Hematopoietic multipotent progenitor cell treated with erythropoietin and hydrocortisone succinate and interleukin-3 and kit ligand, for 6 days (in vitro differentiated cells): ENCODE results near the gene KRTAP5-5.
"Not testable (repeated sequence)": the region's sequence is repeated elsewhere in the genome, so short reads cannot be mapped to it uniquely, and the experiment has no call there.

ENCODE experiments used
- DNase-seq: peaks from one replicate; pipeline ENCODE4 v3.0.0-alpha.2; 2015

Gene KRTAP5-5

DNA sequence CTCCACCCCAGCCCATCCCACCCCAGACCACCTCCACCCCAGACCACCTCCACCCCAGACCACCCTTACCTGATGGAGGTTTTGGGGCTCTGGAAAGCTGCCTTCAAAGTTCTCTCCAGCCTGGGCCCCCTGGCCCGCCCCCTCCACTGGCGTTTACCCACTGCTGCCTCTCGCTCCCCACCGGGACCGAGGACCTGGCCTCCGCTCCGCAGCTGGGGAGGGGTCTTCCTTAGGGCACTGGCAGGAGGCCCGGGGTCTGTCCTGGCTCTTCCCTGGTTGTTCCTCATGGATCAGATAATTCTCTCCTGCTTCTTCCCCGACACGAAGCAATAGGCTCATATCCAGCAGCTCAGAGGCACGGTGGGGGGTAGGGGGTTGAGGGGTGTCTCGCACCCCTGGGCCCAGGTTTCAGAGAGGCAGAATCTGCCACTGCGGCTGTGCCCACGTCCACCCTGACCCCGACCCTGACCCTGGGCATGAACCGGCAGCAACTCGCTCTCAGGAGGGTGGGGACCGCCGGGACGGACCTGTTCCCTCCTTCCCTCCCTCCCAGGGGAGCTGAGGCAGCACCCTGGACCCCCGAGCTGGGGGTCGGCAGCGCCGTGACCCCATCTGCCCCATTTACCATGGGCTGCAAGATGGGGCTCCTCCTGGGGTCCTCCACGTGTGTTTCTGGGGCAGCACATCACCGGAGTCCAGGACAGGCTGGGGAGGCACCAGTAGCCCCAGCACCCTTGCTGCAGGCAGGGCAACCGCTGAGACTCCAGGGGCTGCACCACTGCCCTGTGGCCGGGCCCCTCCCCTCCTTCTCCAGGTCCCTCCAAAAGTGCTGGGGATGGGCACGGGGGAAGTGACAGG, 12.9 kb downstream of the KRTAP5-5 start:
- DNase-seq = no peak

DNA sequence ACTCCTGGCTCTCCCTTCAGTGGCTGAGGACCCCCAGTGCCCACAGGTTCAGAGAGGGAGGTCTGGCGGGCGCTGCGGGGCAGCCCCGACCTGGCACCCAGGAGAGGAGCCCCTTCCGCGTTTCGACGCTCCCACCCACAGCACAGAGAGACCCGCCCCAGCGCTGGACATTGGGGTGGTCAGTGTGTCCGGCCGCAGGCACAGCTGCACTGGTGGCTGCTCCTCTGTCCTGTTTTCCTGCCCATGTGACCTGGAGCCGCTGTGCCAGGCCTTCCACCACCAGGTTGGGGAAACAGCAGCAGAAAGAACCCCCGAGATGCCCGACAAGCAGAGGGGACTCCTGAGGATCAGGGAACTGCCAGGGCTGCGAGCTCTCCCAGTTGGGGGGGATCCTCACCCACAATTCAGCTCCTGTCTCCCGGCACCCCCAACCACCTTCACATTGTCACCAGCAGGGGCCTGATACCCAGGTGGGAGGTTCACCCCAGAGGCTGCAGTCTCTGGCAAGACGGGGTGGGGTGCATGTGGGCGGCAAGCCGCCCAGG, 13.6 kb downstream of the KRTAP5-5 start:
- no peak for DNase-seq

DNA sequence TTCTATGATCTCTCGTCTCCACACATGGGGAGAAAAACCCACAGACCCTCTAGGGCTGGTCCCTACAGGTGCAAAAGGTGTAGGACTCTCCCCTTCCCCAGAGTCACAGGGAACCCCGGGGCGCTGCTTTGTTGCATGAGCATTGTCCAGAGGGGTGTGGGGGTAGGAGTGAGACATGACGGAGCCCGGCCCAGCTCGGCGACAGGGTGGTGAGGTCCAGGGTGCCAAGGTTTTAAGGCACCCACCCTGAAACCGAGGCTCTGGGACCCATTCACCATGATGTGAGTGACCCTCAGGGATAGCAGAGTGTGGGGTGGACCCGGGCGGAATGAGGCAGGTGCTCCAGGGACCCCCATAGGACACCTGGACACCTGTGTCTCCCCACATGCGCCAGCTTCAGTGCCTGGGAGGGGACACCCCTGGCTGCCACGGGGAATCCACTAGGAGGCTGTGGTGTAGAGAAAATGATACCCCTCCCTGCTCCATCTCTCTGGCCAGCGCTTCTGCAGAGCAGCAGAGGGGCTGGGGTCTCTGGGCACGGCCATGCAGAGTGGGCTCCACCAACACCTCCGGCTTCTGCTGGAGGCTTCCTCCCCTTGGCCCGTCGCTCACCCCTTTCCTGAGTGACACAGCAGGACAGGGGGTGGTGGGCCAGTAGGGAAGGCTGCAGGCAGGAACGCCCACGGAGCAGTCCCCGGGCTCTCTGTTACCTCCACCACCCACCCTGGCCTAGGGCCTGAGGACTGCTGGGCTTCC, 15.2 kb downstream of the KRTAP5-5 start:
- no peak for DNase-seq

DNA sequence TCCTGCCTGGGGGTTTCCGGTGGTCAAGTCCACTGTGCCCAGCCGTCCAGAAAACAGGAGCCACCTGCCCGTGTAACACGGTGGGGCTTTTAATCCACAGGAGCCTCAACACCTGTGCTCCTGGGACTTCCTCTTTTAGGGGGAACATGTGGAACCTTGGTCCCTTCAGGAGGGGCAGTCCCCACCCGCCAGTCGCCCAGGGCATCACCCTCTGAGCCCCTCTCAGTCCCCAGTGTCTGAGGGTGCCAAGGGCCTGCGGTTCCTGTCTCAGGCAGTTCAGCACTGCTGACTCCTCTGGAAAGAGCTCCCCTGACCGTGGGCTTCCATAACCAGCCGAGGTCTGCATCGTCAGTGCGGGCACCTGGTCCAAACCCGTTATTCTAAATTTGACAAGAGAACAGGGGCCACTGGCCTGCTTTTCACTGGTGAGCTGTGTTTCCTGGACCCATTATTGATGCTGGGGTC, 15.8 kb downstream of the KRTAP5-5 start:
- DNase-seq = no peak

DNA sequence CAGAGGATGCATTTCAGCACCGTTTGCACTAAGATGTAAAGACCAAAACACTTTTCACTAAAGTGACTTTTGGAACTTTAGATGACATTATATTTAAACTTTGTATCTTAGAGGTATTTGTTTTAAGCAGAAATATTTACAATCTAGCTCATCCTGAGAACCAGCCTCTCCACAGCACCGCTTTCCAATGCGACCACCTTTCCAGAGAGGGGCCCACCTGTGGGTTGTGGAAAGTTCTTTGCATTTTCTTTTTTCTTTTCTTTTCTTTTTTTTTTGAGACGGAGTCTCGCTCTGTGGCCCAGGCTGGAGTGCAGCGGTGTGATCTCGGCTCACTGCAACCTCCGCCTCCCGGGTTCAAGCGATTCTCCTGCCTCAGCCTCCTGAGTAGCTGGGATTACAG, 17.0 kb downstream of the KRTAP5-5 start:
- not testable (repeated sequence) for DNase-seq

DNA sequence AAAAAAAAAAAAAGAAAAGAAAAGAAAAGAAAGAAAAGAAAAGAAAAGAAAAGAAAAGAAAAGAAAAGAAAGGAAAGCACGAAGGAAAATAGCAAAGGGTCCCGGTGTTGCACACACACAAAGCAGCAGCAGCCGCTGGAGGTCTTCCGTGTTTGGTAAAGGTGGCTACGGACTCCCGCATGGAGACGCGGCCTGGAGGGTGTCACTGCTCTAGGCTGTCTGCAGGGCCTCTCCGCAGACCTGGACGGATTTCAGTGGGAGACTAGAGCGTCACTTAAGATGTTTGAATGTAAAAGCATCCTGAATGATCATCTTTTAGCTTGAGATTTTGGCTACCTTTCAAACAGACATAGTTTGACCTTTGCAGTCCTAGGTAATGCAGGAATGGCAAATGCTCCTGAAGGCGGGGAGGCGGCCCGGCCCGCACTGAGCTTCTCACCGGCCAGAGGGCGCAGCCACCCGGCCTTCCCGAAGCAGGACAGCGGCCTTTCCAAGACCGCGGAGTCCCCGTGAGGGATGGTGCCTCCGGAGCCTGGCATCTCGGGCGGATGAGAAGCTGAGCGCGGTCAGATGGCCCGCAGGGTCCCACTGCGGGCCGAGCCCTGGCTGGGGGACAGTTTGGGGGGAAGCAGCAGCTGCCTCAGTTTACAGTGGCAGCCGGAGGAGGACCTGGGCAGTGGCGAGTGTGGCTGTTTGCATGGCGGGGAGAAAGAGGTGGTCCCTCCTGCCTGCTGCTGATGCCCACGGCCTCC, 18.5 kb downstream of the KRTAP5-5 start:
- no peak for DNase-seq

DNA sequence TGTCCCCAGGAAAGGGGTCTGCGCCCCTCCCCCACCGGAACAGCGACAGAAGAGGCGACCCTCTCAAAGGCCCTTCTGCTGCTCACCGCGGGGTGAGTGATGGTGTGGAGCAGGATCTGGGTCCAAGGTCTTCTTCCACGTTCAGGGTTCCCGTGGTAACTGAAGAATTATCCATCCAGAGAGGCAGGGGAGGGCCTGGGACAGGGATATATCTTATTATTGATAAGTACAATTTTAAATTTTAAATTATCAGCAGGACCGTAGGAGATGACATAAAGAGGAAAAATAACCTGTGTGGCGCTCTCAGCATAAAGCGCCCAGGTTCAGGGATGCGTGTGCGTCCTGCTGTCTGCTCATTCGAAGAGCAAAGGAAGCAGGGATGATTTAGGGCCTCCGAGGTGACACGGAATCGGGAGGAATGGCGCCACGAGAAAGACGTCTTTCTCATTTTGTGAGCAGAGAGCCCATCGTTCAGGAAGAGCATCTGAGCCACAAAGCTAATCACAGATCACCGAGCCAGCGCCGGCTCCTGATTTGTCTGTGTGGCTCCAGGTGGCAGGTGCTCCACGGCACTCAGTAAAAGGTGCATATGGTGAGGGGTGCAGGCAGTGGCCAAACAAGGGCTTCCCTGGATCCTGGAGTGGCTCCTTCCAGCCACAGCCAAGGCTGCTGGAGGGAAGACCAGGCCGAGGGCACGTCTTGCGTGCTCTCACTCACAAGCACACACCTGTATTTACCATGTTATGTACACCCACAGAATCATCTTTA, 19.3 kb downstream of the KRTAP5-5 start:
- no peak for DNase-seq

DNA sequence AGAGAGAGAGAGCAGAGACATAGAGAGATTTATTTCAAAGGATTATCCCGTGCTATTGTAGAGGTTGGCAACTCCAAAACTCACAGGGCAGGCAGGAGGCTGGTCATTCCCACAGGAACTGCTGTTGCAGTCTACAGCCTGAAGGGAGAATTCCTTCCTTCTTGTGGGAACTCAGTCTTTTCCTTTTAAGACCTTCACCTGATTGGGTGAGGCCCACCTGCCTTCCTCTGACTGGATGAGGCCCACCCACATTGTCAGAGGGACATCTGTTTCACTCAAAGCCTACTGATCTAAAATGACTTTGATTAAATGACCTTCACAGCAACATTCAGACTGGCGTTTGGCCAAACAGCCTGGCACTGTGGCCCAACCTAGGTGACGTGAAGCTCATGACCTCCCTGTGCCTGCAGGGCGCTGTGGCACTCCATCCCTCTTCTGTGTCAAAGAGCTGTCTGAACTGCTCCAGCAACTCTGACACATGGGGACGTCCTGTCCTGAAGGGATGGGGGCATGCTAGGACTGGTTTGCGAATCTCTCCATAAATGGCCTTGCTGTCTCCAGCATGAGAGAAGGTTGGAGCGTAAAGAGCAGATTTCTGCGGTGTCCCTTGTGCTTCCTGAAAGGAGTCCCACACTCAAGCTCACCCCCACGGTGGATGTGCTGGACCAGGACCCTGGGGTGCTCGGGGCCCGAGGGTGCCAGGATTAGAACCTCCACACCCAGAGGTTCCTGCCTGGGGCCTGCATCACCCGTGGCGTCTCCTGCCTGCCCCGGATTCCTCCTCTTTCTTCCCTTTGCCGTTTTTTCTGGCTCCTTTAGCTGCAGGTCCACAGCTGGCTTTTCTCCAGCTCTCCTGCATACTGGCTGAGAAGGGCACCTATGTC, 20.7 kb downstream of the KRTAP5-5 start:
- DNase-seq = no peak

DNA sequence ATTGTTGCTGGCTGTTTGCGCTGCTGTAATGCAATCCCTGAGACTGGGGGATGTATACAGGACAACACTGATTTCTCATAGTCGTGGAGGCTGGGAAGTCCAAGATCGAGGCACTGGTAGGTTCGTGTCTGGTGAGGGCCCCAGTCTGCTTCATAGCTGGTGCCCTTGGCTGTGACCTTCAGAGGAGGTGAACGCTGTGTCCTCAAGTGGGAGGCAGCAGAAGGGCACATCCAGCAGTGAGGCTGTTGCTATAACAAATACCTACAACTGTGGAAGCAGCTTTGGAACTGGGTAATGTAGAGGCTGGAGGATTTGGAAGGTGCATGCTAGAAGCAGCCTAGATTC, 21.3 kb downstream of the KRTAP5-5 start:
- DNase-seq = no peak

DNA sequence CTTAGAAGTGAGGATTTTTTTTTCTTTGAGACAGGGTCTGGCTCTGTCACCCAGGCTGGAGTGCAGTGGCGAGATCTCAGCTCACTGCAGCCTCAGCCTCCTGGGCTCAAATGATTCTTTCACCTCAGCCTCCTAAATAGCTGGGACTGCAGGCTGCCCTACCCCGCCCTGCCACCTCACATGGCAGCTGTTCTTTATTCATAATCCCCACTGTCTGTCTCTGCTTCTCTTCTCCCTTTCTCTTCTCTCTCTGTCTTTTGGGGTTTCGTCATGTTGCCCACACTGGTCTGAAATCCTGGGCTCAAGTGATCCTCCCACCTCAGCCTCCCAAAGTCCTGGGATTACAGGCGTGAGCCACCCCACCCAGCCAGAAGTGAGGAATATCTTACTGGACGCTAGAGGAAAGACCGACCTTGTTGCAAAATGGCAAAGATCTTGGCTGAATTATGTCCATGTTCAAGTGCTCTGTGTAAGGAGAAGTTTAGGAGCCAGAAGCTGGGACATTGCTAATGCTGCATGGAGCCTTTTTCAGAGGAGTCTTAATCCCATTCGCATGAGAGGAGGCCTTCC, 21.9 kb downstream of the KRTAP5-5 start:
- no peak for DNase-seq

DNA sequence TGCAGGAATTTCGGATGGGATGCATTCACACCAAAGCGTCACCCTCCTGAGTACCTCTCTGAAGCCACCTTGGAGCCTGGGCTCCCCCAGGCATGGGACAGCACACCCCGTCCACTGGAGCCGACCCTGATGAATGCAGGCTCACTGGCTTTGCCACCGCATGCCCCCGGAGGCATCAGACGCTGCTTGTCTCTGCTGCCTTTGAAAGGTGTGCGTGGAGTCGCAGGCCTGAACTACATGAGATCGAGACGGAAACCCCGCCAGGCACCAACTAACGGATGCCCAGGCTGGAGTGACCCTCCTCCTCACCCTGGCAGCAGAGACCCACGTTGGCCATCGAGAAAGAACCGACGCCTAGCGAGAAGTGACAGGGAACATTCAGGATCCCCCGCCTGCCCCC, 22.5 kb downstream of the KRTAP5-5 start:
- DNase-seq = no peak

DNA sequence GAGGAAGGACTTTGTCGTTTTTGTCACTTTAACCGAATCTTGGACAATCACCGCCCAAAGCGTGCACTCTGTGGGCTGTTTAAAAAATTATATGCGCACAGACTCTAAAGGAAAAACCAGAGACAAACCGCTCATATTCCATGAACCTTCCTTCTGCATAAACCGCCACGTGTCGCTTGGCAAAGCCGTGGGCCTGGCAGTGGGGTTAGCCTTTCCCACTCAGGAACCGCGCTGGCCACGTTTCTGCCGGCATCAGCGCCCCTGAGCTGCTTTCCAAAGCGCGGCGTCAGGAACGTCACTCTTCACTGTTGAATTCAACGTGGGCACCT, 22.8 kb downstream of the KRTAP5-5 start:
- no peak for DNase-seq

DNA sequence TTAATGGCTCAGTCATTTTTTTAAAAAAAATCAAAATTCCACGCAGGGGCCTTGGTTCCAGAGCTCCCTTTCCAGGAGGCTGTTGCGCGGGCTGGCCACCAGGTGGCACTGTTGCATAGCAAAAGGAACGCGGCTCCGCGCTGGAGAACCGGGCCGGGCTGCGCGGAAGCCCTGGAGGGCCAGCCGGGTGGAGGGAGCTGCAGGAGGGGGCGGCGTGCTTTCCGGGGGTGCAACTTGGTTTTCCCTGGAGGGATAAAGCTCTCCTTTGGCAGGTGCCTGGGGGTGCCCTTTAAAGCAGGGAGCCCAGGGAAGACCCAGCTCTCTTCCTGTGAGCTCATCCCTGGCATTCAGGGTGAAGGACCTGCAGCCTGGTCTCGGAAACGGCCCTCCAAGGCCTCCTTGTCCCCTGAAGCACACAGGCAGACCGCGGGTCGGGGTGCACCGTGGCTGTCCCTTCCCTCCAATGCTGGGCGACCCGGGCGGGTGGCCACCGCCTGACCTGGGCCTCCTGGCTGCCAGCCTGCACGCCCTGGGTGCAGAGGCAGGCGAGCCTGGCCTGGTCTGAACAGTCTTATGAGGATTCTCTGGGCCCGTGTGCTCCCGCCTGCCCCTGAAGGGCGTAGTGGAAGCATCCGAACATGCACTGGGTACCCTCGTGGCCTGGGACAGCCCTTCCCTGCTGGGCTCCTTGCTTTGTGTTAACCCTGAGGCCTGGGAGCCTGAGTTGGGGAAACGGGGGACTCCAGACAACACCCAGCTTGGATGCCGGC, 23.4 kb downstream of the KRTAP5-5 start:
- peak; percentile 73 for DNase-seq

DNA sequence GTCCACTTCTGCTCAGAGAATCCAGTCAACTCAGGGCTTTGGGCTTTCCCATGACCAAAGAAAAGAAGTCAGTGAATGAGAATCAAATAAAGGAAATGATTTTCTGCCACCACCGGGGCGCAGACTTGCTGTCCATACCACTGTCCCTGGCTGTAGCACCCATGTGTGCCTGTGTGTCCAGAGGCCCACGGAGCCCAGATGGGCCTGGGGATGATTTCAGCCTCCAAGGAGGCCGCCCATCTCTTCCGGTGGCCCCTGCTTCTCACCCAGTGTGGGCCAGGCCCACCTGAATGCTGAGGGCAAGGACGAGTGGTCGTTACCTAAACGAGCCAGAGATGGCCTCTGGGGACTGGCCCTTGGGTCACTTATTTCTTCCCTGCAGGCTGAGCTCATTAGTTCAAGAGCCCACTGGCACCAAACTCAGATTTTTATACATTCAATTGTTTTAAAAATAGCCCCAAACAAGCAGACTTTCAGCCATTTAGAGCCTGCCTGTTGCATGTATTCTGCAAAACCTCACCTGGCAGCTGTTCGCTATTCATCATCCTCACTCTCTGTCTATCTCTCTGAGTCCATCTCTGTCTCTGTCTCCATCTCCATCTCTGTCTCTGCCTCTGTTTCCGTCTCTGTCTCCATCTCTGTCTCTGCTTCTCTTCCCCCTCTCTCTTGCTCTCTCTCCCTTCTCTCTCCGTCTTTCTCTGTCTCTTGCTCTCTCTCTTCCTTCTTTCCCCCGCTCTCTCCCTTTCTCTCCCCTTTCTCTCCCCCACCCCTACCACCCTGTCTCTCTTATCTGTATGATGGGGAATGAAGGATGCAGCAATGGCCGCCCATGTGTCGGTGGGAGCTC, 24.2 kb downstream of the KRTAP5-5 start:
- DNase-seq = no peak

DNA sequence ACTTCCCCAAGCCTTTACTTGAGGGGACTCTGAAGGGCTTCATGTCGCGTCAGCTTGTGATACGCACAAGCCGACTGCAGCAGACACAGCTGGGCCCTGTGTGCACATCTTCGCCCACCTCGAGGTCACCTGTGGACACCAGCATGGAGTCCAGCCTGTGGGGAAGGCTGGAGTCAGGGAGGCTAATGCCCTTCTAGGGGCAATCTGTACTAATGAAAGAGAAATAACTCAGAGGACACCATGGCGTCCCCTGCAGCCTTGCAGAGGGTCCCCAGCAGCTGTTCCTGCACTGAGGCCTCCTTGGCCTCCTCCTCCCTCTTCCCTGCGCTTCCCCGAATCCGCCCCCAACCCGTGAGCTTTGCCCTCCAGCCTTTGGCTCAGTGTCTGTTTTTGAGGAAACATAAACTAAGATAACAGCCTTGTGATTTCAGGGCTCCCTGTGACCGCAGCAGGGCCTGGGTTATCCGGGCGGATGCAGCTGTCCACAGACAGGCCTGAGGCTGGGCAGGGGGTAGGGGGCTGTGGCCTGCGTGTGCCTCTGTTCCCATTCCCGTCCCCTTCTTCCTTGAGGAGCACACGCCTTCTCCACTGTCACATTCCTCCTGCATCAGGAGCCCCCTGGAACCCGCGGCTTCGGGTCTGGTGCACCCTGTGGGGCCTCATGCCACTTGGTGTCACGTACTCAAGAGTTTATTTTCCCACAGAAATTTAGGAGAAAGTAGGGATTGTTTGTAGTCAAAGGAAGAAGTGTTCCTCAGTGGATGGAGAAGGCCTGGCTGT, 25.0 kb downstream of the KRTAP5-5 start:
- peak; percentile 68 for DNase-seq

DNA sequence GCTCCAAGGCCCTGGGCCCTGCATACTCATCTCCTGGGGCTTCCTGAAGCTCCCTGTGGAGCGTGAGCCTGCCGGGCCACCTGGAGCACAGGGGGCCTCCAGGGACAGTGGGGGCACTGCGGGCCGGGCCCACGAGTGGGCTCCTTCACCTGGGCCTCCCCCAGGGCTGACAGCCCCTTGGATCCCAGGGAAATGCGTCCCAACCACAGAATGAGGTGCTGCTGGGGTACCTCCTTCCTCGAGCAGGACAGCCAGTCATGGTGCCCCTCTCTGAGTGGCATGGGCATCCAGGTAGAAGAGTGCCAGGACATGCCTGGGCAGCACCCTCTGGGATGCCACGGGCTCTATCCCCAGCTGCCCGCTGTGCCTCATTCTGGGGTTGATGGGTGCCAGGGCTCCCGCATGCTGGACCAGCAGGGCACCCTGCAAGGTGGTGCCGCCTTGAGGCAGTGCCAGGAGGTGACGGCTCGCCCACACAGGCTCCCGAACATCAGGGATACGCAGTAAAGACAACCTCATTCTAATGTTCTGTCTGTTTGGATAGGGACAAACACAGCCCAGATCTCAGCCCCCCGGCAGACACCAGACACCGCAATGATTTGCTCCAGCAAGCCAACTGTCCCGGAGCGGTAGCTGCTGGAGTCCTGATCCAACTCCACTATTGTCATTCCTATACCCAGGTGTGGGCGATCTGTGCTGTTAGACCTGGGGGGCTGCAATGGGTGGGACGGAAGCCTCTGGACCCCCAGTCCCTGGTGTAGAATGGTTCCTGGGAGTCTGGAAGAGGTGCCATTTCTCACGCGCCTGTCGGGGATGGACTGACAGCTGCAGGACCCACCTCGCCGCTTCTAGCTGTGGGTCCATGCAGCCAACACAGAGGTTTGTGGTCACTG, 25.8 kb downstream of the KRTAP5-5 start:
- DNase-seq = no peak

DNA sequence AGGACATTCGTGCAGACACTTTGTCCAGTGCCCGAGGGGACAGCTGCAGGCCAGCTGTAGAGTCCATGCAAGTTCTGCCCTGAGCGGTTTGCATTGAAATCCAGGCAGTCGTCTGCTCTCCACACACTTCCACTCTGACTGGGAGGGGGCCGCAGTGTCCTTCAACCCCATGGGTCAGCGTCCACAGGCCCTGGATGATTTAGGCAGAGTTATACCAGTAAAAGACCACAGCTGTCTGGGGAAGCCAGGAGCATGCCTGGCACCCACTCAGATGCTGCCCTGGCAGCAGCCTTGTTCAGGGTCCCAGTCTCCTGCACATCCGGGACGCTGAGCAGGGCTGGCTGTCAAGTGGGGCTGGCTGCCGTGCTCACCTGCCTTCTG, 26.5 kb downstream of the KRTAP5-5 start:
- DNase-seq = no peak

DNA sequence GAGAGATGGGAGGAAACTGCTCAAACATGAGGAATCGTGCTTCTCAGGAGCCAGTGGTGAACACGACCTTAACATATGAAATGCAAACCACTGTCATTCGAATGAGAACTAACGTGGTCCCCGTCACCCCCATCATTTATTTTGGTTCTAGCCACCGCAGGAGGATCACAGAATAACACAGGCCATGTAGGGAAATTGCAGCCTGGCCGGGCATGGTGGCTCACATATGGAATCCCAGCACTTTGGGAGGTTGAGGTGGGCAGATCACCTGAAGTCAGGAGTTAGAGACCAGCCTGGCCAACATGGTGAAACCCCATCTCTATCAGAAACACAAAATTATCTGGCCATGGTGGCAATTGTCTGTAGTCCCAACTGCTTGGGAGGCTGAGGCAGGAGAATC, 27.1 kb downstream of the KRTAP5-5 start:
- no peak for DNase-seq
